SK-N-SH treated with all-trans-retinoic acid at 6 μM for 48 hours (cell line): ENCODE measurements around the gene FOXE3.

Experiments
- ATAC-seq: fragments of 200-7000 bp; cut with Tn5 transposase; 3 replicates; pipeline ENCODE4 v1.9.1; 2020; ENCODE audit warnings: mild to moderate bottlenecking, moderate library complexity
- ARNTL ChIP-seq: fragments of 450-650 bp; formaldehyde crosslinking; IDR thresholded peaks from 2 replicates; pipeline ENCODE4 v1.5.0; 2020; ENCODE audit warnings: low read depth, mild to moderate bottlenecking, moderate library complexity, borderline replicate concordance
- BACH2 ChIP-seq: fragments of 250-450 bp; sonication (Bioruptor Pico); IDR thresholded peaks from 2 replicates; pipeline ENCODE4 v1.9.0; 2021; ENCODE audit warnings: mild to moderate bottlenecking, borderline replicate concordance
- CSDC2 ChIP-seq: fragments of 250-450 bp; sonication (Bioruptor Pico); IDR thresholded peaks from 2 replicates; pipeline ENCODE4 v1.5.0; 2020; ENCODE audit warnings: mild to moderate bottlenecking, moderate library complexity
- ESRRG ChIP-seq: fragments of 250-450 bp; sonication (Bioruptor Pico); IDR thresholded peaks from 2 replicates; pipeline ENCODE4 v1.6.1; 2021; ENCODE audit warnings: mild to moderate bottlenecking
- GLIS3 ChIP-seq: fragments of 250-450 bp; sonication (Bioruptor Pico); IDR thresholded peaks from 2 replicates; pipeline ENCODE4 v1.5.0; 2020; ENCODE audit warnings: mild to moderate bottlenecking, moderate library complexity
- ISL1 ChIP-seq: fragments of 250-450 bp; sonication (Bioruptor Pico); IDR thresholded peaks from 2 replicates; pipeline ENCODE4 v2.1.2; 2022; ENCODE audit warnings: mild to moderate bottlenecking, moderate library complexity
- PATZ1 ChIP-seq: fragments of 250-450 bp; sonication (Bioruptor Pico); IDR thresholded peaks from 2 replicates; pipeline ENCODE4 v1.8.0; 2020; ENCODE audit warnings: mild to moderate bottlenecking, moderate library complexity, borderline replicate concordance
- RARB ChIP-seq: fragments of 250-450 bp; sonication (Bioruptor Pico); IDR thresholded peaks from 2 replicates; pipeline ENCODE4 v1.8.0; 2021; ENCODE audit warnings: mild to moderate bottlenecking, moderate library complexity
- SNAI2 ChIP-seq: fragments of 250-450 bp; sonication (Bioruptor Pico); IDR thresholded peaks from 2 replicates; pipeline ENCODE4 v1.5.0; 2020; ENCODE audit warnings: mild to moderate bottlenecking, moderate library complexity
- TCF4 ChIP-seq: fragments of 250-450 bp; sonication (Bioruptor Pico); IDR thresholded peaks from 2 replicates; pipeline ENCODE4 v1.8.0; 2021; ENCODE audit warnings: mild to moderate bottlenecking, moderate library complexity, borderline replicate concordance
- TOX ChIP-seq: fragments of 250-450 bp; sonication (Bioruptor Pico); IDR thresholded peaks from 2 replicates; pipeline ENCODE4 v1.8.0; 2021; ENCODE audit warnings: mild to moderate bottlenecking, moderate library complexity, borderline replicate concordance
- ZC3H10 ChIP-seq: fragments of 250-450 bp; sonication (Bioruptor Pico); IDR thresholded peaks from 2 replicates; pipeline ENCODE4 v1.5.1; 2021; ENCODE audit warnings: mild to moderate bottlenecking, moderate library complexity
- ZFP3 ChIP-seq: fragments of 250-450 bp; sonication (Bioruptor Pico); IDR thresholded peaks from 2 replicates; pipeline ENCODE4 v1.5.0; 2020; ENCODE audit warnings: mild to moderate bottlenecking, moderate library complexity
- ZFP30 ChIP-seq: fragments of 450-650 bp; formaldehyde crosslinking; IDR thresholded peaks from 2 replicates; pipeline ENCODE4 v1.5.0; 2022; ENCODE audit warnings: mild to moderate bottlenecking, moderate library complexity
- ZNF565 ChIP-seq: fragments of 450-650 bp; formaldehyde crosslinking; conservative IDR thresholded peaks from 2 replicates; pipeline ENCODE4 v1.5.0; 2020; ENCODE audit warnings: low read depth, mild to moderate bottlenecking, moderate library complexity
- ZNF70 ChIP-seq: fragments of 450-650 bp; formaldehyde crosslinking; IDR thresholded peaks from 2 replicates; pipeline ENCODE4 v1.5.0; 2020; ENCODE audit warnings: mild to moderate bottlenecking, moderate library complexity
- TF ChIP-seq, protein P1 (sequence below): fragments of 250-450 bp; sonication (Bioruptor Pico); IDR thresholded peaks from 2 replicates; pipeline ENCODE4 v1.5.0; 2020; ENCODE audit warnings: mild to moderate bottlenecking, moderate library complexity

The FOXE3 gene

GRCh38 chr1:47443530-47444296 lies 27.6 kb downstream of the FOXE3 start:
- ATAC-seq: no peak
- TF ChIP-seq PATZ1 (no peak), ZC3H10 (CRISPR knock-in tag) (no peak), ZNF70 (CRISPR knock-in tag) (no peak), CSDC2 (no peak), ARNTL (no peak), ESRRG (CRISPR knock-in tag) (no peak), ZFP30 (CRISPR knock-in tag) (no peak)
- TF ChIP-seq, protein P1, sequence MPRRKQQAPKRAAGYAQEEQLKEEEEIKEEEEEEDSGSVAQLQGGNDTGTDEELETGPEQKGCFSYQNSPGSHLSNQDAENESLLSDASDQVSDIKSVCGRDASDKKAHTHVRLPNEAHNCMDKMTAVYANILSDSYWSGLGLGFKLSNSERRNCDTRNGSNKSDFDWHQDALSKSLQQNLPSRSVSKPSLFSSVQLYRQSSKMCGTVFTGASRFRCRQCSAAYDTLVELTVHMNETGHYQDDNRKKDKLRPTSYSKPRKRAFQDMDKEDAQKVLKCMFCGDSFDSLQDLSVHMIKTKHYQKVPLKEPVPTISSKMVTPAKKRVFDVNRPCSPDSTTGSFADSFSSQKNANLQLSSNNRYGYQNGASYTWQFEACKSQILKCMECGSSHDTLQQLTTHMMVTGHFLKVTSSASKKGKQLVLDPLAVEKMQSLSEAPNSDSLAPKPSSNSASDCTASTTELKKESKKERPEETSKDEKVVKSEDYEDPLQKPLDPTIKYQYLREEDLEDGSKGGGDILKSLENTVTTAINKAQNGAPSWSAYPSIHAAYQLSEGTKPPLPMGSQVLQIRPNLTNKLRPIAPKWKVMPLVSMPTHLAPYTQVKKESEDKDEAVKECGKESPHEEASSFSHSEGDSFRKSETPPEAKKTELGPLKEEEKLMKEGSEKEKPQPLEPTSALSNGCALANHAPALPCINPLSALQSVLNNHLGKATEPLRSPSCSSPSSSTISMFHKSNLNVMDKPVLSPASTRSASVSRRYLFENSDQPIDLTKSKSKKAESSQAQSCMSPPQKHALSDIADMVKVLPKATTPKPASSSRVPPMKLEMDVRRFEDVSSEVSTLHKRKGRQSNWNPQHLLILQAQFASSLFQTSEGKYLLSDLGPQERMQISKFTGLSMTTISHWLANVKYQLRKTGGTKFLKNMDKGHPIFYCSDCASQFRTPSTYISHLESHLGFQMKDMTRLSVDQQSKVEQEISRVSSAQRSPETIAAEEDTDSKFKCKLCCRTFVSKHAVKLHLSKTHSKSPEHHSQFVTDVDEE: no peak

GRCh38 chr1:47444297-47444561 lies 28.1 kb downstream of the FOXE3 start:
- TF ChIP-seq GLIS3 (CRISPR knock-in tag): no peak
- TF ChIP-seq ZNF565 (CRISPR knock-in tag): no peak
- TF ChIP-seq ARNTL: no peak
- no peak for TF ChIP-seq ZFP3 (CRISPR knock-in tag)
- no peak for TF ChIP-seq PATZ1
- no peak for TF ChIP-seq SNAI2 (CRISPR knock-in tag)
- TF ChIP-seq BACH2: no peak
- TF ChIP-seq, protein P1: no peak
- no peak for TF ChIP-seq ZNF70 (CRISPR knock-in tag)
- TF ChIP-seq ZFP30 (CRISPR knock-in tag): no peak
- no peak for TF ChIP-seq TOX (CRISPR knock-in tag)
- no peak for TF ChIP-seq TCF4 (CRISPR knock-in tag)
- TF ChIP-seq ZC3H10 (CRISPR knock-in tag): no peak

DNA sequence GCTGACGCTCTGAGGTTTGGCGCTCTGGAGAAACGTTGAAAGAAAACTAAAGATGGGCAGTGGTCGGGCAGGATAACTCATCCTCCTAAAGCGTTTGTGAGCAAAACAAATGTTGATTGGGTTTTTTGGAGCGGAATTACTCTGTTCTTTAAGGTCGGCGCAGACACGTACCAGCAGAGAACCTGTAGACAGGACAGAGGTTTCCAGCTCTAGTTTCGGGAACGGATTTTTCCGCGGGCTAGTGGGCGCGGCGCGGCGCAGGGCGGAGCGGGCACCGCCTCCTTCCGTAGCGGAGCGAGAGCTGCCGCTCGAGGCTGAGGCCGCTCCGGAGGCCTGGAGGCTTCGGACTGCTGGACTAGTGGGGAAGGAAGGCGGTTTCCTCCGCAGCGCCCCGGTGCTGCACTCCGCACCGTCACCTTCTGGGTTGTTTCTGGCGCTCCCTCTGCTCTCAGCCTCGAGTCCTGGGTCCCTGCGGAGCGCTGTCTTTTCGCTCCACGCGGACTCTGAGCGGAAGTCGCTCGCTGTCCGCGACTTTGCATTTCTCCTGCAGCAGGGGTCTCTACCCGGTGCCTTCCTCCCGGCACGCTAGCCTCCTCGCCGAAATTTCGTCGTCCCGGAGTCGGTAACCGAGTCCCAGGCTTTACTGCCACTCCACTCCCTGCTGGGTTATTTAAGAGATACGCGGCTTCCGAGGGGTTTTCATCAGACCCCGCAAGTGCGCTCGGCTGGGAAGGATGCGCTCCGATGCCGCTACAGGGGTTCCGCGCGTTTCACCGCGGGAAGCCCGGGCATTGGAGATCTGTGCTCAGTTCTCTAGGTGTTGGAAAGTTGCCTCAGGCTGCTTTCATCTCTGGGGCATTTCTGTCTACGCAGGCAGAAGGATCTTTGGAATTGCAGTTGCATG lies 28.7 kb downstream of the FOXE3 start:
- peak; percentile 59 for ATAC-seq
- no peak for TF ChIP-seq RARB (CRISPR knock-in tag)
- no peak for TF ChIP-seq ZNF70 (CRISPR knock-in tag)
- TF ChIP-seq ZFP30 (CRISPR knock-in tag): no peak
- no peak for TF ChIP-seq TCF4 (CRISPR knock-in tag)
- no peak for TF ChIP-seq GLIS3 (CRISPR knock-in tag)
- no peak for TF ChIP-seq TOX (CRISPR knock-in tag)
- no peak for TF ChIP-seq ISL1
- TF ChIP-seq PATZ1: no peak
- no peak for TF ChIP-seq ARNTL
- TF ChIP-seq BACH2: no peak
- TF ChIP-seq ESRRG (CRISPR knock-in tag): no peak
- TF ChIP-seq ZNF565 (CRISPR knock-in tag): no peak
- no peak for TF ChIP-seq CSDC2
- TF ChIP-seq, protein P1: no peak

More at GRCh38 chr1:47444297-47444561, 28.1 kb downstream of the FOXE3 start:
- ATAC-seq: no peak
